NCI-H2029 (cell line): Measurements from ENCODE around the gene NAV2.

Experiments
- DNase-seq: peaks from one replicate; lab custom pipeline; 2025; lab: John Stamatoyannopoulos, UW

The NAV2 gene

DNA sequence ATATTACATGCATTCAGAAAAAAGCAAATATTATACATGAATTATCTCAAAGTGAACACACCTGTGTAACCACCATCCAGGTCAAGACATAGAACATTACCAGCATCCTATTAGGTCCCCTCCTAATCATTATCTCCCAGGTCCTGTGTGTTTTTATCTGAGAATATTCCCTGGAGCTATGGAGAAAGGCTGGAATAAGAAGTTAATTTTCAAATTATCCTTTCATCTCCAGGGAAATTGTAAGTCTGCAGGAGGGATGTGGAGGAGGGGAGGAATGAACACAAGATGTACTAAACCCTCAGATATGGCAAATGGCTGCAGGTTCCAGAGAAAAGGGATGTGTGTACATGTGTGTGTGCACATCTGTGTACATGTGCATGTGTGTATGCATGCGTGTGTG, 25.2 kb upstream of the NAV2 start:
- no peak for DNase-seq

DNA sequence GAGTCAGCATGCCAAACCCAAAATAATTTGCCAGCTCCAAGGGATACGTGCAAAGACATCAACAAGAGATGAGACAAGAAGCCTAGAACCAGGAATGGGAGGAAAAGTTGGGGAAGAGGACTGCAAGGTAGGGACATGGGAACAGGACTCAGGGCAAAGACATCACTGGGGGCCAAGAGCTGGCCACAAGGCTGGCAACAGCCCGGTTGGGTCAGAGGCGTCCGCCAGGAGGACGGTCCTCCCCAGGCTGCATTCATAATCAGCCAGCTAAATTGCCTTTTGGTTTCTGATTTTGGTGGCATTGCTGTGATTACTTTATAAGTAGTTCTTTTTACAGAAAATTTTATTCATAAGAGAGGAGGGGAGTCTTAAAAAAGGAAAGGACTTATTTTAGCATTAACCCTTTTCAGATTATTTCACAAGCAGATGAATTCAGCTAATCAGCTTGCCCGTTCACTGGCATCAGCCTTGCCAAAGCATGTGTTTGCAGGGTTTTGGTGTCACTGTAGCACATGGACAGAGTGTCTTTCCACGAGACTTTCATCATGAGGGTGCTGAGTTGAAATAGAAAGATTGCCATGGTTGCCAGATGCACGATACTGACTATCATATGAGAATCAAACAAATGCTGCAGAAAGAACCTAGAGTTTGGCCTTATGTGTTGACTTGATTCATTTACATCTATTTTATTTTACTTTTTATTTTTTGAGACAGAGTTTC, 23.2 kb upstream of the NAV2 start:
- DNase-seq, result no peak

DNA sequence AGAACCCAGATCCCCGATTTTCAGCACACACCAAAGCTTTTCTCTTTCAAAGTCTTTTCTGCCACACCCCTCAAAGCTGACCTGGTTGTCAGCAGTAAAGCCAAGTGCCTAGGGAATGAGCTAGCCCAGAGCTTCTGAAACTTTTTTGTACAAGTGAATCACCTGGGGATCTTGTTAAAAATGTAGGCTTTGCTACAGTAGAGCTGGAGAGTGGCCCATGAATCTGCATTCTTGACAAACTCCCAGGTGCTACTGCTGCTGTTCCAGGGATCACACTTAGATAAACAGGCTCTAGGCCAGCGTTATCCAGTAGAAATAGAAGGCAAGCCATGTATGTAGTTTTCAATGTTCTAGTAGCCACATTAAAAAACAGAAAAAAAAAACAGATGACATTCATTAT, 21.8 kb upstream of the NAV2 start:
- no peak for DNase-seq

DNA sequence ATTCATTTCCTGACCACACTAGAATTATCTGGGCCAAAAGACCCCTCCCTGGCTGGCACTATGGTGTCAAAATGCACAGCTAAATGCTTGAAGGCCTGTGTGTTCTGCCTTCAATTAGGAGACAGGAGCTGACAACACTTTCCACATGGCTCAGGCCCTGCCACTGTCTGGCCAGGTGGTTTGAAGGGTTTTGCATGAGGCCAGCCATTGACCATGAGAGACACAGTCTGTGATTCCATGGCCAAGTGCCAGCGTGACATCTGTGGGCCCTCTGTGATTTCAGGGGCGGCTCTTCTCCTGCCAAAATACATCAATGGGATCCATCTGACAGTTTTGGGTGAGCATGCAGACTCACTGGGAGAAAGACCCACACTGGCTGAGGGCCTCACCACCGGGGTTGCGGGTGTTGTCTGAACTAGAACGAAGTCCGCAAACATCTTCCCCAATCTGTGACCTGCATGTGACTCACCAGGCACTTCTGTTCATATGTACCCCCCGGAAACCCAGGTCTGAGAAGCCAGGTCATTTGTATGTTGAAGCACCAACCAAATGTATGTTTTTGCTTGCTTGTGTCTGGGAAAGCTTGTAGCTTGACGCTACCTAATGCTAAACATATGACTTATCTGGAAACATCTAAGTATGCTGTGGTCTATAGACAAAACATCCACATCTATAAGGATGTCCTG, 20.7 kb upstream of the NAV2 start:
- no peak for DNase-seq

DNA sequence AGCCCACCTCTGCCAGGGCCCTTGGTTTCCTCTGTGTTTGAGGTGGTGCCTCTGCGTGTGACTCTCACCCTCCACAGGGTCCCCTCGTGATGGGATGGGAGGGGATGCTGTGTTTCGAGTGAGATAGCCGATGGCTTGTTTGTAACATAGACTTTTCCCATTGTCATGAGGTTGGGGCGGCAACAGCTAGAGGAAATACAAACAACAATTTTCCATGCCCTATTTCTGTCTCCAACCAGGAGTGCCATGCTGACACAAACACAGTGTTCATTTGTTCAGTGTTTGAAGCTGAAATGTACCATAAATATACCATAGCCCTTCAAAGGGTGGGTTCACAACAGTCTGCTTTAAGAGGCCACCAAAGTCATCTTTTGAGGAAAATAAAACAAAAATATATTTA, 19.5 kb upstream of the NAV2 start:
- no peak for DNase-seq

DNA sequence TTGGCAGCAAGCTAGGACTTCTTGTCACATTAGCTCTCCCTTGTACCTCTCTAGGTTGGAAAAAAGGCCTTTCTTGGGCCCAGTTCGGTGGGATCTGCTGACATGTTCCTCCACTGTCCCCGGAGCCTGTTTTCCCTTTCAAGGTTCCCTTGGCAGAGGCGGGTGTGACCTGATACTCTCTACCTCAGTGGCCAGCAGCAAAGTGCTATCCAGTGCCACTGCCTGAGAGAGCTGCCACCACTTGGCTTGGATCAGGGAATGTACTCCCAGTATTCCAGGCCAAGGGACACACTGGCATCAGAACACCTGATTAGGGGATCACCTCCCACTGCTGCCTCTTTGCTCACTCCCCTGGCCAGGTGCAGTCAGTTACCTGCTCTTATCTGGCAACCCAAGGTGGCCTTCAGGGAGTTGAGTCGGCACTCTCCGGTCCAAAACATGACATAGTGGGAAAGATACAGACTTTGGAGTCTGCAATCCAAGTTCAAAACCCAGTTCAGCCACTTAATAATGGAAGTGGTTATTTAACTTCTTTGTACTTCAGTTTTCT, 17.8 kb upstream of the NAV2 start:
- DNase-seq, result no peak

DNA sequence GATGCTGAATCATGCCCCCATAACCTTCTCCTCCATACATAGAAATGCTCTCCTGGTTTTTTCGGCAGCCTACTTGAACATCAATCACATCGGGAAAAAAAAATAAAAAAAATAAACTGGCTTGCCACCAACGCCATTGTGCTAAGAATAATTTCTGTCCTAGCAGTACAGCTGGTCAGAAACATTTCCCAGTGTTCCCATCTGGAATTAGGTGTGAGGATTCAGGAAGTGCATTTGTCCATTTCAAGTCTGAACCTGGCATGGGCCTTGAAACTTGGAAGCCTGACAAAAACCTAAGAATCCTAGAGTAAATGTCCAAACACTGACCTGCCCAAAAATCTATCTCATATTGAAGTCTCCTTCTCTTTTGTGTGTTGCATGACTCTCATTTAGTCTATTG, 16.6 kb upstream of the NAV2 start:
- DNase-seq, result no peak

DNA sequence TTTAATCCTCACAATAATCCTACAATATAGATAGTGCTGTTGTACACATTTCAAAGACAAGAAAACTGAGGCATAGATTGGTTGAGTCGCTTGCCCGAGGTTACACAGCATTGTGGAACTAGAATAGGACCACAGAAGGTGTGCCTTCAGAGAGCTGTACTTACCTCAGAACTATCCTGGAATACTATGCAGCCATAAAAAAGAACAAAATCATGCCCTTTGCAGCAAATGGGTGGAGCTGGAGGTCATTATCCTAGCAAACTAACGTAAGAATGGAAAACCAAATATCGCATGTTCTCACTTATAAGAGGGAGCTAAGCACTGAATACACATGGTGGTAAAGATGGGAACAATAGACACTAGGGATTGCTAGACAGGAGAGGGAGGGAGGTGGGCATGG, 15.7 kb upstream of the NAV2 start:
- no peak for DNase-seq

DNA sequence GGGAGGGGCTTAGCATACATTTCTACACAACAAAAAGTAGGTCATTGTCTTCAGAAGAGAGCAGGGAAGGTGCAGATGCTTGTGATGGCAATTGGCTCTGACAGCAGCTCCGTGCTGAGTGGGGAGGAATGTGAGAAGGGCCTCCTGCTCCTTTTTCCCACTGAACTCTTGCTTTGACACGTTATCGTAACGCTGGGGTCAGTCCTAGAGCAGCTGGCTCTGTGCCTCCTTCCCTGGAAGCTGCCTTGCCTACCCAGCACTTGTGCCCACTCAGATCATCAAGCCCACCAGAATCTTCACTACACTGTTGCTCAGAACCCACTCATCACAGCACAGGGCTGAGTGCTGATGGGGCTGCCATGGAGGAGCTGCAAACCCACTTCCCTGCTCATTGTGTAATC, 14.9 kb upstream of the NAV2 start:
- no peak for DNase-seq

DNA sequence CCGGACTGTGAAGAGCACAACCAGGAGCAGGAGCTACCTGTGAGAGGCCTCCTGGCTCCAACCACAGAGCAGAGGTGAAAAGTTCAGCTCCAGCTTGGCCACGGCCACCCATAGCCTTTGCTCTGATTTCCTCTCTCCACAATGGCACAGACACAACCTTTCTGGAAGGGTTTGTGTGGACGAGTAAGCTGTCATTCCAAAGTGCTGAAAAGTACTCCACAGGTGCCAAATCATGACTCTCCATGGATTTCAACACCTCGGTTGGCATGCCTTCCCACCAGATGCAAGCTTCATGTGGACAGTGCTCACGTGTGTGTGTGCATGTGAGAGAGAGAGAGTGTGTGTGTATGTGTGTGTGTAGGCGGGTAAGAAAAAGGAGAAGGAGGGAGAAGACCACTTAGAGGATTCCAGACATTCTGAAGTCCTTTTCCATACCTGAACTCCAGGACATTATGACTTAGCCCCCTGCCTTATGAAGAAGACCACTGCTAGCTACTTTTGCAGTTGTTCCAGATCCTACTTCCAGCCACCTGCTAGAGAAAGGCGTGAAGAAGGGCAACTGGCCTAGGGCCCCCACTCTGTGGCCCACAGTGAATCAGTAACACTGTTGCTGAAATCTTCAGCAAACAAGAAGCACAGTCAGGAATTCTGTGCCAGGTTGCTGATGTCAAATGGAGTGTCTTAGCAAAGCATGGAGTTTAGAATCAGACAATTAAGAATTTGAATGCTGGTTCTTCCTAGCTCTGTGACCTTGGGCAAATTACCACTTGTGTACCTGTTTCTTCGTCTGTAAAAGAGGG, 13.9 kb upstream of the NAV2 start:
- DNase-seq, result no peak

DNA sequence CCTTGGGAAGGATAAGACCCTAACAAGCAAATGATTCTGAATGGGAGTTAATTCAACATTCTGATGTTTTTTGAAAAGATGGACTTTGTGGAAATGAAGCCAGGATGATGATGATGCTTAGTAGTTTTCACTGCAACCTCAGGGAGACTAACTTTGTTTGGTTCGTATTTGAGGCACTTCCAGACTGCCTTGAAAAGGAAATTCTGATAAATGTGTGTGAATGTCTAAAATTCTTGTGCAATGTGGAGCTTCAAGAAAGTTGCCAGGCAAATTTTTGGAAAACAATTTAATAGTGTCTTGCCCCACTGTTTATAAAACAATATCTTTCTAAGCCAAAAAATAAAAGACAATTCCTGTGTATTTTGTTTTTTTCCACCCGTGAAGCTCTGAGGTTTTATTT, 11.2 kb upstream of the NAV2 start:
- no peak for DNase-seq

DNA sequence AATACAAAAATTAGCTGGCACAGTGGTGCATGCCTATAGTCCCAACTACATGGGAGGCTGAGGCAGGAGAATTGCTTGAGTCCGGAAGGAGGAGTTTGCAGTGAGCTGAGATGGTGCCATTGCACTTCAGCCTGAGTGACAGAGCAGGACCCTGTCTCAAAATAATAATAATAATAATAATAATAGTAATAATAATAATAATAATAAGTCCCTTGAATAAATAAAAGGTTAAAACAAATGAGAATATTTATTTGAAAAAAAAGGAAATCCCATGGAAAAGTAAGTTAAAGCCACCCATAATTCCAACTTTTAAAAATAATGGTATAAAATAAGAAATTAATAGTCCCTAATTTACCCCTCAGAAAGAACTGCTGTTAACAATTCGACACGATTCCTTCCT, 10.0 kb upstream of the NAV2 start:
- DNase-seq, result no peak

DNA sequence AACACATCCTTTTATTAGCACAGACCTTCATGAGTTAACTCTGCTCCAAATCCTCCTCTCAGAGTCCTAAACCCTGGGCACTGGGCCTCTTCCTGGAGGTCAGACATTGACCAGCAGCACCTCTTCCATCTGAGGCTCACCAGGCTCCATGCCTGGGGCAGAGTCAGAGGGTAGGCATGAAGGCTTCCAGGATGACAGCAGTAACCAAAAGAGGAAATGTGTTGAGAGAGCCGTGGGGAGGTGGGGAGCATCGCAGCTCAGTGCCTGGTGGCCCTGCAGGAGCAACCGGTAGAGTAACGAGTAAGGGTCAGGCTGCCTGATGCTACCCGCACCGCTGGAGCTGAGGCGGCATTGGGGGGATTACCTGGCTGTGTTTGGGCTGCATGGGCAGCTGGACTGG, 9.4 kb upstream of the NAV2 start:
- DNase-seq, result no peak

DNA sequence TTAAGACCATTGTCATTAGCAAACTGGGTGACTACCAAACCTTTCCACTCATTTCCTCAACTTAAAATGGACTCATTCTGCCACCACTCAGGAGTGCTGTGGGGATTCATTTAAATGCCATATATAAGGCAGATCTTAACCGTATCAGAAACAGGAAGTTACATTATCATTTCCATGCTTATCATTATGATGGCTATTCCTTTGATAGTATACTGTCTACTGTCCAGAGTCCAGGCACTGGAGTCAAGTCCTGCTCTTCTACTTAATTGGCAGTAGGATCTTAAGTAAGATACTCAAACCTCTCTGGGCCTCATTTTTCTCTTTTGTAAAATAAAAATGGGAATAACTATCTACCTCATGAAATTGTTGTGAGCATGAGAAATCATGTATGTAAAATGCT, 8.4 kb upstream of the NAV2 start:
- no peak for DNase-seq

DNA sequence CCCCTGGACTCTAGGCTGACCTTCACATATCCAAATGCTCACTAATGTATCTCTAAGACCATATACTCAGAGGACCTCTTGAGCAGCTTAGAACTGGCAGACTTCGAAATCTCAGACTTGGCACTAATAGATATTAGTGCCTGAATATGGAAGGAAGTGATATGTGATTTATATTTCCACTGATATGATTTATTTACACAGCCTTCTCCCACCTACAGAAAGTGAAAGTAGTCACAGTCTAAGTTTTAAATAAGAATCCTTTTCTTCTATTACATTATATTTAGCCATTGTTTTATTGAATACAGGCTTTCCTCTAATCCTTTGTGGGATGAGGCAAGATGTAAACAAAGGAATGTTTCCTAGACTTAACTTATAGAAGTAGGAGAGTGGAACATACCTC, 6.7 kb upstream of the NAV2 start:
- DNase-seq, result no peak

DNA sequence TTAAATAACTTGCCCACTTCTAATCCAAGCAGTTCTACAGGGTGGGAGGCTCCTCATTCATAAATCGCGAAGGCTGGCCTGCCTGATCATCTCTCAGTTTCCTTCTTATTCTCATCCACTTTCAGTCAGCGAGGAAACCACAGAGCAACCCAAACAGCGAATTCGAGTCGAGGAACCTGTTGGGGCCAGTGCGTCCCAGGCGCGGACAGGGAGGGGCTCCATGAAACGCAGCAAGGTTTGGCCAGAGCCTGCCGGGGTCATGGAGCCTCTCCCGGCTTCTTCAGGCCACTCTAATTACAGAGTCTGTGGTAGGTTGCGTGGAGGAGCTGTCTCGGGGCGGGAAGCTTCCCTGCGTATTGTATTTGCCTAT, 741 bp upstream of the NAV2 start:
- DNase-seq, result no peak

DNA sequence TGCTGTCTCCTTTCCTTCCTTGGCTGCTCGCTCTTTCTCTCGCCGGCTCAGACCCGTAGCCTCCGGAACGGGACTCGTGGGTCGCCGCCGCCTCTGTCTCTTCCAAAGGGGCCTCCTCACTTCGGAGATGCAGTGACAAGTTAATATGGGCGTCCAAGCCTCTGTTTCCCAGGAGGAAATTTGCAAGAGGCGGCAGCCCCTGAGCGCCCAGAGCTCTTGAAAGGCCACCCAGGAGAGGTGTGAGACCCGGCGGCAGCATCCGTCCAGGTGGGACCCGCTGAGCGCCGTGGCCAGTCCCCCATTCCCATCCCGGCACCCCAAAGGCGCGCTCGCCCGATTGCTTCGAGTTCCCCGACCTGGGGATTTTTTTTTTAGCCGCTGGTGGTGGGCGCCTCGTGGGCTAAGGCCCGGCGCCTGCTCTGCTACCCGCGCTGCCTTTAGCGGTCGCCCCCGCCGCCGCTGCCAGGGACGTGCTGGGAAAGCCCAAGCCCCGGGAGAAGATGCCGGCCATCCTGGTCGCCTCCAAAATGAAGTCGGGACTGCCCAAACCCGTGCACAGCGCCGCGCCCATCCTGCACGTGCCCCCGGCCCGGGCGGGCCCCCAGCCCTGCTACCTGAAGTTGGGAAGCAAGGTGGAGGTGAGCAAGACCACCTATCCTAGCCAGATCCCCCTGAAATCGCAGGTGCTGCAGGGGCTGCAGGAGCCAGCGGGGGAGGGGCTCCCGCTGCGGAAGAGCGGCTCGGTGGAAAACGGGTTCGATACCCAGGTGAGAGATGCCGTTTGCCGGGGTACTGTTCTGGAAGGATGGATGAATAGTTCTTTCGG, 772 bp downstream of the NAV2 start:
- DNase-seq, result no peak

DNA sequence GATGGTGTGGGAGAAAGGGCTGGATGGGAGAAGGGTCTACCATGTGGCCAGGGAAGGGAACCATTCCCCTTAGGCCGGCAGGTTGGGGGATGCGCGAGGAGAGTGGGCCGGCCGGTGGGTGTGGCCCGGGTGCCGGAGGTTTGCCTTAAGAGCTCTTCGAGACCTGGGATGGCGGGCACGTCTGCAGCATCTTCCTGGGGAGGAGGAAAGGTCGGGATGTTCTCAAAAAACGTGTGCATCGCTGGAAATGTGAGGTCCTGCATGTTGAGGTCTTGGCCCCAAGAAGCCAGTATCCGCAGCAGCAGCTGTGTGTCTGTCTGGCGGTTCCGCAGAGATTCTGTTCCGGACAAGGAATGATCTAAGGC, 1.4 kb downstream of the NAV2 start:
- DNase-seq, result no peak

DNA sequence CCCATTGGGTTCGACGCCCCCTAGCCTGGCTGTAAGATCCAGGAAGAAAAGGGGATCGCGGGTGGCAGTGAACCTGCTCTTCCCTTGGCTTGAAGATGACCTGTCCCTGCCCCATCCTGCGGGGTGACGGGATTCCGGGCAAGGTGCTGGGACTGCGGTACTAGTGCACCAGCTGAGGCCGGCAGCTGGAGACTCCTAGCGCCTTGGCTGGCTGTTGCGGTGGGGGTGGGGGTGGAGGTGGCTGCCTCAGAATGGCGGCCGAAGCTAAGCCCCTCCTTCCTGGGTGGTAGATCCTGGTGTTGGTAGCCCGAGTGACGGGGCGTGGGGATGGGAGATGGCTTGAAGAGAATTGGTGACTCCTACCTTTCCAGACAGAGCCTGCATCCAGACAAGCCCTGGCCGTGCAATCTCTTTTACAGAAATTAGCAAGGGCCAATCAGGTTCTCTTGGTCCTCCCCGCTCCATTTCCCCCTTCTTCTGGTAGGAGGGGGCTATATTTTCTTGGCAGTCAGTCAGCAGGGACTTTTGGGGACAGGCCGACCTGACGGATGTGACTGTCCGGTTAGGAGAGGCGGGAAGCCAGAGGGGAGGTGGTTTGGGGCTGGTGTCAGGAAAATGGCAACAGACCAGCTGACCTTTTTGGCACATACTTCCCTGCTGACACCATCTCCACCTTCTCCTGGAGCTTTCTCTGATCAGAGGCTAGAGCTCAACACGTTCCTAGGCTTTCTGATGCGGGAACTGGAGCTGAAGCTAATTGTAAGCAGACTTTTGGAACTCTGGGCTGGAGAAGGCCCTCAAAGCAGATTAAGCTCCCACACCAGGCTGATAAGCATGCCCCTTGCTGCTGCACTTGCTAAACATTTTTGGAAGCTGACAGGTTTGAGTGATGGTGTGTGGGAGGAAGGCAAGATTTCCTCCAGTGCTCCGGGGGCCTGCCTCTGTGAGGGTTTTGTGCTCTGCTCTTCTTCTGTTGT, 2.0 kb downstream of the NAV2 start:
- DNase-seq, result no peak

DNA sequence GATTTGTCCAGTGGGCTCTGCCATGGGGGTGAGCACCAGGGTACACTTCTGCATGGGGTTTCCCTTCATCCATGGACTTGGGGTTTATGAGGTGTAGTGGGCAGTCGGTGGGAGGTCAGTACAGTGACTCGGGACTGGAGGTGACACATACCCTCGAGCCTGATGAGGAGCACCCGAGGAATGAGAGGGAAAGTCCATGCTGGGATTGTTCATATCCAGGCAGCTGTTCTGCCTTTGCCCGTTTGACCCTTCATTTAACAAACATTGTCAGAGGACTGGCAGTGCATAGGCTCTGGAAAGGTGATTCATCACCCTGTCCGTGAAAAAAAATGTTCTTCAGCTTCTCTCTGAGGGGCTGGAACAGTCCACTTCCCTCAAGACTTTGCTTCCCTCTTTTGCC, 2.7 kb downstream of the NAV2 start:
- no peak for DNase-seq

DNA sequence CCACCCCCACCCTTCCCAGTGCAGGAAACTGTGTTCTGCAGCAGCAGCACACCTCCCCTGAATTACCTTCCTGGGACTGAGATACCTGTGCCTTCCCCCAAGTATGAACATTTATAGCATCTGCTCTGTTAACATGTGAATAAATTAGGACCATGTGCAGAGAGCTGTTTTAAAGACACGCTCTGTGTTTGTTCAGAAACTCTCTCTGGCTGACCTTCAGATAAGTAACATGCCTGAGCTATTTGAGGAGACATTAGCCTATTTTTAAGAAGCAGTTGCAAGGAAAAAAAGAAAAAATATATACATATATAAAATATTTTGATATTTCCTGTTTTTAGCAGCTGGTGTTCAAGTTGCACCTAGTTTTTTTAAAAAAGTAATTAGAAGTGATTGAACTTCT, 5.4 kb downstream of the NAV2 start:
- no peak for DNase-seq
